ENCODE results near the gene KRT80.
A peak's percentile ranks its signal among the peaks of the same experiment; 100 is the strongest.

KRT80 gene

DNA sequence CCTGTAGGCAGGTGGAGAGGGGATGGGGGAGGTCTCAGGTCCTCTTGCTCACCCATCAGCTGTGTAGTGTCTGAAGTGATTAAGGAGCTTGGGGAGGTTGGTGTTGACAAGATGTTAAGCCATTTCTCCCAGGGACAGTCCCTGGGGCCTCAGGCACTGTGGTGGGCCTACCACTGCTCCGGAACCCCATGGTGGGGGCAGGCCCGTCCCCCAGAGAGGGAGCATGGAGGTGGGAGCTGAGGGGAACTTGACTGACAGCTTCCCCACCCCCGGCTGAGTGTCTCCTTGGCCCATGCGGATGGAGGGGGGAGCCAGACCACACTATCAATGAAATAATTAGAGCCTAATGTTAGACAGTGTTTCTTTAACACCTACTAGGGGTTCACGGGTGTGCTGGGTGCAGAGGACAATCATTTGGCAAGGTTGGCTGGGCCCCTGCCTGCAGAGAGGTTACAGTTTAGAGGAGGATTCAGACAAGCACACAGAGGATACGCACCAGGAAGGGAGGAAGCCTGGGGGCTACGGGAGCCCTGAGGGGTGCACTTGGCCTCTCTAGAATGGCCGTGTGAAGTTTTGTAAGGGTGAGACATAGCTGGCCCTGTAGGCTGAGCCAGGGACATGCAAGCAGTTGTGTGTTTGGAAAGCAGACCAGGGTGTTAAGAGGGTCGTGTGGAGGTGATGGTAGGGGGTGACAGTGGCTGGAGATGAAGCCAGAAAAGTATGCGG is 19.3 kb upstream of the KRT80 start:
- DNase-seq, result no peak

GRCh38 chr12:52210186-52210924 is 18.5 kb upstream of the KRT80 start:
- DNase-seq, result no peak

GRCh38 chr12:52209321-52209720 is 17.5 kb upstream of the KRT80 start:
- DNase-seq, result no peak

GRCh38 chr12:52208424-52209165 is 16.8 kb upstream of the KRT80 start:
- no peak for DNase-seq

- DNase-seq, result peak; percentile 57
These were observed 16.1 kb upstream of the KRT80 start for GRCh38 chr12:52207895-52208294.

- DNase-seq, result no peak
These were observed 15.3 kb upstream of the KRT80 start for GRCh38 chr12:52207106-52207505.

DNA sequence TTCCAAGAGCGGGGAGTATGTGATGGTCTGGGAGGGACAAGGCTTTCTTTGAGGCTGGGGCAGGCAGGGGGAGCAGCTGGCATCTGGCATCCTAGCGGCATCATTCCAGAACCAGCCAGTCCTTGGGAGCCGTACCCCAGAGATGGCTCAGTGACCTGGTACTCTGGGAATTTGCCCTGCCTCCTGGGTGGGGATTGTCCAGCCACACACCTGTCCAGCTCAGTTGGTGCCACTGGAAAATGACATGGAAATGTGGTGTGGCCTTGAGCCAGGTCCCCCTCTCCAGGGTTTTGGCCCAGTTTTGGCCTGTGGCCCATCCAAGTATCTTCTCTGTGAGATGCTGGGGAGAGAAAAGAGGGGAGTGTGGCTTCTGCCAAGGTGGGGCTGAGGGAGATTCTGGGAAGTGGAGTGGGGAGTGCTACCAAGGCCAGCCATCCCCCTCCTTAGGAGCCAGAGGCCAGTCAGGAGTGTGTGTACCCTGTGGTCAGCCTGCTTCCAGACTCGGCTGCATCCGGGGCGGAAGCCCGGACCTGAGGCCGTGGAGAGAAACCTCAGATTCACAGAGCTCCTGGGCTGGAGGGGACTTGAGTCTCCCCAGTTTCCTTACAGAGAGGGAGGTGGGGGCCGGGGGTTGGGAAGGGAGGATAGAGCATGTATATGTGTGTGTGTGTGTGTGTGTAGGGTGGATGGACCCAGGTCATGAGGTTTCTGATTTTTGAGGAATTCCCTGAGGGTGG is 14.7 kb upstream of the KRT80 start:
- DNase-seq, result no peak

GRCh38 chr12:52205612-52206303 is 13.9 kb upstream of the KRT80 start:
- no peak for DNase-seq

DNA sequence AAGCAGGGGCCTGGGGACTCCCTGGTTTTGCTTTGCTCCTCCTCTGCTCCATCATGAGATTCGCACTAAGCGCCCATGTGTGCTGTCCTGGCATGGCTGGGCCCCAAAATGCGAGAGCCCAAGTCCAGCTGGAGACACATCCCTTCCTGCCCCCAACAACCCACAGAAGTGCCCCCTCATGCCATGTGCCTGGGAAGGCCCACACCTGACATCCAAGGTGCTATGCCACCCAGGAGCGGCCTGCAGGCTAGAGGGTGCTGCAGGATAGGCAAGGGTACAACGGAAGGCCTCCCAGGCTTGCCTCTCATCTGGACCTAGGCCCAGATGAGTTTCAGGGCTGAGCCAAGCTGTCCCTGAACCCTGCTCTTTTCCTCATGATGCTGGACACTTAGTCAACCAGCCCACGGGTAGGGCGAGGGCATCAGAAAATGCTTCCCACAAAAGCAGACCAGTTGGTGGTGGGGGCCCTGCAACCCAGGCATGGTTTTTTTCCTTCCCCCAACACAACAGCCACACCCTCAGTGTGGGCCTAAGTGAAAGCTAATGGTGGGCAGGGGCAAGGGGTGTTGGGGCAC is 13.2 kb upstream of the KRT80 start:
- DNase-seq, result no peak

DNA sequence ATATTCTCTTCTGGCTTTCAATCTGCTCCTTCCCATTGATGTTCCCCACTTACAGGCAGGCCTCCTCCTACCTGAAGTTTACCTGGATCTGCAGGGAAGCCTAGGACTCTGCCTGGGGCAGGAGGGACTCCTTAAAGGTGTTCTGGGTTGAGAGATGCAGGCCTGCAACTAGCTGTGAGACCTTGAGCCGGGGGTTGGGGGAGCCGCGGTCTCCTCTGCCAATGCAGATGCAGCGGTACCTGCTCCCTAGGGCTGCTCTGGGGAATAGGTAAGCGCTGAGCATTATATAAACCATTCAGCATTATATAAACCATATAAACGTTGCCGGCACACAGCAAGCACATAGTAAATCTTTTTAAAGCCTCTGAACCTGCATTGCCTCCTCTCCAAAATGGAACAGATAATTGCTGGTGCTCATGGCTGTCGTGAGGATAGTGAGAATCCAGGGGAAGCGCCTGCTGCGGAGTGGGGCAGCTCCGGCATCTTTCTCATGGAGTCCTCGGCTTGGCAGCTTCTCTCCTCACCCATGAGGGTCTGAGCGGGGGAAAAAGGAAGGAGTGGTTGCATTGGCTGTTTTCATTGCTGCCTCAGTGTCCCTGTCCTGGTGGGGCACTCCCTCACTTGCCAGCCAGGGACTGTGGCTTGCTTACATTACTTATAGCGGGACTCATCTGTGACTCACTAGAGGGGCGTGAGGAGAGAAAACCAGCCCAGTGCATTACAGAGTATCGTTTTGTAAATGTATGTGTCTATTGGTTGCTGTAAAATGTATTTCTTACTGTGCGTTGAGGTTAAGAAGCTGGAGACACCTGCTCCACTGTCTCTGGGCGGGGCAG is 12.5 kb upstream of the KRT80 start:
- peak; percentile 47 for DNase-seq

GRCh38 chr12:52203079-52203921 is 11.5 kb upstream of the KRT80 start:
- no peak for DNase-seq

DNA sequence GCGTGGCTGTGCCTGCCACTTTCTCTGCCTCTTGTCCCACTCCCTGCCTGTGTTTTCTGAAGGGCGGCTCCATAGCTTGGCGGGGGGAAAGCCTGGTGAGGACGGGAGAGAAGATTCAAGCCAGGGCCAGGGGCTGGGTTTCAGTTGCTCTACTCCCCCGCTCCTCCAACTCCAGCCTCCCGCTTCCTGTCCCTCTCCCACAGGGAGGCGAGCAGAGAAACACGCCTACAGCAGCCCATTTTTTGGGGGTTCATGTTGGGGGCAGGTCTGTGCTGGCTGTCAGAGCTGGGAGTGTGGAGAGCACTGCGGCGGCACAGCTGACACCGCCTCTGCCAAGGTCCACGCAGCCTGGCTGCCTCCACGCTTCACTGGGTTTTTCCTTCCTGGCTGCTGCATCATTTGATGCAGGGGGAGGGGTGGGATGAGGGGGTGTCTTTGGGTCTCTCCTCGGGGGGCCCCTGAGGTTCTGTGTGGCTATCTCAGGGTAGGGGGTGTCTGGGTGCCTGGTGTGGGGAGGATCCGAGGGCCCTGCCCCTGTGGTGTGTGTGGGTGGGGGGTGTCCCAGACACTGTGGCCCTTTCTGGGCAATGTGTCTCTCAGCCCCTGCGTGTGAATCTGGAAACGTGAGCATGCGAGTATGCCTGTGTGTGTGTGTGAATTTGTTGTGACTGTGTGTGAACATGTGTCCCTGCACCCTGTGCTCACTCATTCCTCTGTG is 10.7 kb upstream of the KRT80 start:
- no peak for DNase-seq

DNA sequence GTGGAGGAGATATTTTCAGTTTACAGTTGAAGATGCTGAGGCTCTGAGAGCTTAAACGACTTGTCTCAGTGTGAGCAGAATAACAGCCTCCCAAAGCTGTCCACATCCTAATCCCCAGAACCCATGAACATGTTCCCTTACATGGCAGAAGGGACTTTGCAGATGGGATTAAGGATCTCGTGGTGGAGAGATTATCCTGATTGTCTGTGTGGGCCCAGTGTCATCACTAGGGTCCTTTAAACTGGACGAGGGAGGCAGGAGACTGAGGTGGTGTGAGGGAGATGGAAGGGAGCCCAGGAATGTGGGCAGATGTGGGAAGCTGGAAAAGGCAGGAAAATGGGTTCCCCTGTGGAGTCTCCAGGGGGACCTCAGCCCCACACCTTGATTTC is 9.6 kb upstream of the KRT80 start:
- DNase-seq, result no peak

- DNase-seq, result no peak
These were observed 9.1 kb upstream of the KRT80 start for GRCh38 chr12:52200781-52201450.

- no peak for DNase-seq
These were observed 8.4 kb upstream of the KRT80 start for GRCh38 chr12:52200086-52200780.

- no peak for DNase-seq
These were observed 7.6 kb upstream of the KRT80 start for GRCh38 chr12:52199294-52199919.

- no peak for DNase-seq
These were observed 6.8 kb upstream of the KRT80 start for GRCh38 chr12:52198454-52199215.

All from NCI-H1436 treated with DMSO at 0.1 percent for 48 hours (cell line).